SK-N-DZ (cell line): ENCODE data around the gene TMEM184B. TPM values are rescaled to one million over a fixed set of nuclear protein-coding genes. Genes with fewer than 3 reads are reported as not detected.

Source experiments
- DNase-seq: peaks from one replicate; pipeline ENCODE4 v3.0.0-alpha.2; 2015; ENCODE audit warnings: low spot score
- polyA plus RNA-seq, 2 experiments: library from polyadenylated mRNA; depleted of rRNA; stranded (reverse); fragments of >200 nt; gene quantifications; 2 replicates each; pipeline ENCODE4 v1.2.3, GENCODE V29; 2014

The TMEM184B gene
- 19.0 and 26.8 TPM in 2 replicates for polyA plus RNA-seq (2014; cell fraction: cytosol; rRNA removed)
- 14.0 and 27.5 TPM in 2 replicates for polyA plus RNA-seq (2014; cell fraction: nucleus; rRNA removed)

DNA sequence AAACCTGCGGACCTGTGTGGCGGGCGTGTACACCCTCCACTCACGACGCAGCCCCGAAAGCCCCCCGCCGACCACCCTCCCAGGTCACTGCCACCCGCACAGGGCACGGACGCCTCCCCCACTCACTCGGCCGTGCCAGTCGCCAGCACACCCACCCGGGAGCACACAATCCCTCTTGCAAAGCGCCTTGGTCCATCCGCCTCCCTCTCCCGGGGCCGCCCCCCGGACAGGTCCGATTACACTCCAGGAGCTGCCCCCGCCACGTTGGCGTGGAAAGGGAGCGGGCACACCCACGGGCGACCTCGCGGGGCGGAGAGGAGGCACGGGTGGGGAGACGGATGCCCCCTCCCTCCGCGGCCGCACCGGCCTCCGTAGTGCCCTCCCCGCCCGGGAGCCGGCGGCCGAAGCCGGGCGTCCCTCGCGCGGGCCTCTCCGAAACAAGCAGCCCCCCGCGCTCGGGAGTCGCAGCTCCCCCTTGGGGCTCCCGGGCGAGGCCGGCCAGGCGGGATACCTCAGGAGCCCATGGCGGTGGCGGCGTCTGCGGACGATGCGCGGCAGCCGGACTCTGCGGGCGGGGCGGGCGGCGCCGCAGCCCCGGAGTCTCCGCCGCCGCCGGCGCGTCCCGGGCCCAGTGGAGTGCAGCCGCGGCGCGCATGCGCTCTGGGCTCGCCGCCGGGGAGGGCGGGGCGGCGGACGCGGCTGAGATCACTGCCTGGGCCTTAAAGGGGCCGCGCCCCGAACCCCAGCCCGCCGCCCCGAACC is at the start of gene TMEM184B:
TMEM184B (minus strand) TSS at position 638 of the 762 bp plus-strand sequence. CDS start 25,049 bp downstream, outside the sequence.
- peak; percentile 60 for DNase-seq

DNA sequence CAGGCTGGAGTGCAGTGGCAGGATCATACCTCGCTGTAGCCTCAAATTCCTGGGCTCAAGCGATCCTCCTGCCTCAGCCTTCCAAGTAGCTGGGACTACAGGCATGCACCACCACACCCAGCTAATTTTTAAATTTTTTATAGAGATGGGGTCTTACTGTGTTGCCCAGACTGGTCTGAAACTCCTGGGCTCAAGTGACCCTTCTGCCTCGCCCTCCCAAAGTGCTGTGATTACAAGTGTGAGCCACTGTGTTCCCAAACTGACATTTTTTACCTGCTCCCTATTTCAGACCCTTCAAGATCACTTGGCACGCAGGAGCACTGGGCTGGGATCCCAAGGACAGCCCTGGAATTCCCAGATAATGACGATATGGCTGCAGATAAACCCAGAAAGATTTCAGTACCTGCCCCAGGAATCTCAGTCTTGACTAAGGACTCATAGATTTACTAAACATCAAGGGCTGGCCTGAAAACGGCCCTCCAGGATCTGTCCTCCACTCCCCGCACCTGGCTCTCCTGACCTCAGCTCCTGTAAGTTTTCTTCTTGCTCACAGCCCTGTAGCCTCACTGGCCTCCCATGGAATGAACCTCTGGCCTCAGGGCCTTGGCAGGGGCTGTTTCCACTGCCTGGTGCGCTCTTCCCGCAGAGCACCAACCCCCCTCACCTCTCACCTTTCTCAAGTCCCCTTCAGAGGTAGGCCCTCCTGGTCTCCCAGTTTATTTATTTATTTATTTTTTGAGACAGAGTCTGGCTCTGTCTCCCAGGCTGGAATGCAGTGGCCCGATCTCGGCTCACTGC is 48.0 kb upstream of the TMEM184B start:
- DNase-seq, result no peak

DNA sequence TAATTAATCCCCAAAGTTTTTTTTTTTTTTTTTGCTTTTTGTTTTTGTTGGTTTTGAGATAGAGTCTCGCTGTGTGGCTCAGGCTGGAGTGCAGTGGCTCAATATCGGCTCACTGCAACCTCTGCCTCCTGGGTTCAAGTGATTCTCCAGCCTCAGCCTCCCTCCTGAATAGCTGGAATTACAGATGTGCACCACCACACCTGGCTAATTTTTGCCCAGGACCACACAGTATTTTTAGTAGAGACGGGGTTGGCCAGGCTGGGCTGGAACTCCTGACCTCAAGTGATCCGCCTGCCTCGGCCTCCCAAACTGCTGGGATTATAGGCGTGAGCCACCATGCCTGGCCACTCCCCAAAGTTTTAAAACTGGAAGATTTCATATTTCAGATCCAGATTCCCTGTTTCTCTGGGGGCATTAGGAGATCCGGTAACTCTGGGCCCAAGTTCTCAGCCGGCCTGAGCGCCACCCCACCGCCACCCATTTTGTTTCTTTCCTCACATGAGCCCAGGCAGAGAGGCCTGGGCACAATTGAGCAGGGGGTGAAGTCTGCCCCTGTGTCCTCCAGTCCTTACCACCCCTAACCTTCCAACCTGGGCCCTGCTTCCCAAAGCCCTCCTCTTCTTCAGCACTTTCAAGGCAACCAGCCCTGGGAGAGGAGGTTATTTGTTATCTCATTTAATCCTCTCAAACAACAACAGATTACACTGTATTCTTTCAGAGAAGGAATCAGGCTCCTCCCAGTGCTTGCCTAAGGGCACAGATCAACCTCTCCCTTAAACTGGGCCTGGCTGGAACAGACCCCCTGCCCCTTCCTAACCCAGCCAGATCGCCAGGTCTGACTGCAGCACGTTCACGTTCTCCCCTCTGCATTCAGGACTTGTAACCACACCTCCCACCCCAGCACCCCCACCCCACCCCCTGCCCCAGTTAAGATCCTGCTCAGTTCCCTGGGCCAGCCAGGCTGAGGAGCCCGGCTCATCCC is 46.3 kb upstream of the TMEM184B start:
- DNase-seq, result no peak

DNA sequence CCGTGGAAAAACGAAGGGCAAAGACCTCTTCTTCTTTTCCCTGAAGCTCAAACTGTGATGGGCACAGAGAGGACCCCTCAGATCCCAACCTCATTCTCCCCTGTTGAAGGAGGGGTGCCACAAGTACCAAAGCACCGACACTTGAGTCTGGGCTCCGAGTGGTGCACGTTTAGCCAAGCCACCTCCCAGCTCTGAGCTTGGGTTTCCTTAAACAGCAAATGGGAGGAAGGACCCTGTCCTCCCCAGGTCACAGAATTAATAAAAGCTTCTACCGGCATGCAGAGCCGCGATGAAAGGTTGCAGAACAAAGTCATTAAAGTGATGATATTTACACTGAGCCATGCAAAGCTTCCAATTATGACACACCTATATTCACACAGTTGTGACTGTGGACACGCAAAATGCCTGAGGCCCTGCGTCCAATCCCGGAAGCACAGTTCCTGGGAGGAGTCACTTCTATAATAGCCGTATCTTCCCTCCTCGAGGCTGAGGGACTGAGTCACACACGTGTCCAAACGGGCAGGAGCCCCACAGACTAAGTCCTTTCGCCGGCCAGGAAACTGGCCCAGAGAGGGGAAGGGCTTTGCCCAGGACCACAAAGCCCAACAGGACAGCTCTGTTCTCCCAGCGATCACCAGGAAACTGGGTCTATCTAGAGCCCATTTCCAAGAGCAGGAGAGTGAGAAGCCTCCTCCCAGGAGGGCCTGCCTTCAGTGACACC is 45.3 kb upstream of the TMEM184B start:
- peak; percentile 66 for DNase-seq

DNA sequence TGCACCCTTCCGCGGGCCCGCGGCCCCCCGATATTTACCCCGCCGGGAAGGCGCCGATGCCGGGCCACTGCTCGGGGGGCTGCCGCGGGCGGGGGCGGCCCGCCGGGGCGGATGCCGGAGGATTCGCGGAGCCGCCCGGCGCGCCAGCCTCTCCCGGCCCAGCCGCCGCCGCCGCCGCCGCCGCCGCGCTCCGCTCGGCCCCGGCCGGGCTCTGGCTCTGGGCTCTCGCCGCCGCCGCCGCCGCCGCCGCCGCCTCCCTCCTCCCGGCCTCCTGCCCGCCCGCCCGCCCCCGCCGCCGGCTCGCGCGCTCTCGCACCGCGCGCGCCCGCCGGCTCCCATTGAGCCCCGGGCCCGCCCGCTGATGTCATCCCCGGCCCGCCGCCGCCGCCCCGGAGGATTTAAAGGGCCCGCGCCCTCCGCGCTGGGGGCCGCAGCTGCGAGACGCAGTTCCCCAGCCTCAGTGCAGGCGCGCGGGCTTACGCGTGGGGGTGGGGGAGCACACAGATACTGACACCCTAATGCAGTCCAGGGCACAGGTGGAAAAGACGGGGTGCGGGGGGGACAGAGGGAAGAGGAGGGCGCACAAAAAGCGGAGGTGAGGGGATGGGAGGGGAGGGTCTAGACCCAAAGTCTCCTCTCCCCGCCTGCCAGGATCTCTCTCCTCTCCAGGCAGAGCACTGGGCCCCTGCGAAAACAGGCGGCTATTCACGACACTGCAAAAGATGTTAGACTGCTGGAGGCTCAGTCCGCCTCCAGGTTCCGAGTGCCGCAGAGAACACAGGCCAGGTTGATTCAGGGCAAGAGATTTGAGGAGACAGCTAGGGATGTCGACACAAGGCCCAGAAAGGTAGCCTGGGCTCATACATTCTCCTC is 44.5 kb upstream of the TMEM184B start, which contains the start of gene CSNK1E:
CSNK1E (minus strand) TSS at position 312 of the 873 bp plus-strand sequence. CDS start 3,276 bp downstream, outside the sequence.
- DNase-seq, result peak; percentile 62

DNA sequence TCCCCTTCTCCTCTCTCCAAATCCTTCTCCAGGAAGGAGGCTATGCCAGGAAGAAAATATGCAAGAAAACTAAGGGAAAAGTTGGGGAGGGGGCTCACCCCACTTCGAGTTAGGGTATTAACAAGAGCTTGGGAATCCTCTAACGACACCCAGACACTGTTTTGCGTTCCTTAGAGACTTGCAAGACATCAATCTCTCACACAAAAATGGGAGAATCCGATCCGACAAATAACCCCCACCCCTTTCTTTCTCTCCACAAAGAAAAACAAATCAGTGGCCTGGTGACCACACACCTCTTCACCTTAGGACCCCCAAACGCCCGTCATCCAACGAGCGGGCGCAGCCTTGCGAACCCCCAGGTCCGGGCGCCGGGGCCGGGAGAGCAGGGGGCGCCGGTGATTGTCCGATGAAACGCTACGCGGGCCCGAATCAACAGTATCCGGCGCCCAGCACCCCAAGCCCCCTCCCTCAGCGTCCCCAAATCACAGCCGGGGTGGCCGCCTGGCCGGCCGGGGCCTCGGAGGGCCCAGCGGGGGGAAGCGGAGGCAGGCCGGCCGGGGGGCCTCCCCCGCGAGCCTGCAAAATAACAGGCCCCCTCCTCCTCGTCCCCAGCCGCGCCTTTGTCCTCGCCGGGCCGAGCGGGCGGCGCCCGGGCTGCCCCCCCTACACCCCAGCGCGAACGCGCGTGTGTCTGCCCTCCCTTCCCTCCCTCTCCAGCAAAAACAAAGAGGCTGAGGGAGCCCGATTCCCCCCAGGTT is 43.7 kb upstream of the TMEM184B start:
- DNase-seq, result peak; percentile 43

DNA sequence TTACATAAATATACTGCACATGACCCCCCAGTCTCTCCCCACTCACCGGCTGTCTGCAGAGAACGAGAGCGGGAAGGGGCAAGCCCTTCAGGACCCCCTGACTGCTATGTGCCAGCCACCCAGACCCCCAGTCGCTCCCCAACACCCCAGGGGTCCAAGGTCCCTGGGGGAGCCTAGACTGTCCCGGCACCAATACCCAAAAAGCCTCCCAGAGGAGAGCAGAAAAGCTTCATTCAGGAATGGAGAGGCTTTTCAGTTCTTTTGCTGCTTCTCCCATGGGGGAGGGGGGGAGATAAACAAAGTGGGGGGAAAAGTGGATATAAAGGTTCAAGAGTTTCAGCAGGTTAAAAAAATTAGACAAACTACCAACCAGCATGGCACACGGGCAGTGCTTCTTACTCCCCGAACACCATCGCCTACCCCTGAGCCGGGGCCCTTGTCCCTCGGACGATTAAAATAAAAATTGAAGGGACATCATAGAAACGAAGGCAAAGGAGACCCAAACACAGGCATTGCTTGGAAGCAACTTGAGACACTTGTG is 43.1 kb upstream of the TMEM184B start:
- peak; percentile 29 for DNase-seq

DNA sequence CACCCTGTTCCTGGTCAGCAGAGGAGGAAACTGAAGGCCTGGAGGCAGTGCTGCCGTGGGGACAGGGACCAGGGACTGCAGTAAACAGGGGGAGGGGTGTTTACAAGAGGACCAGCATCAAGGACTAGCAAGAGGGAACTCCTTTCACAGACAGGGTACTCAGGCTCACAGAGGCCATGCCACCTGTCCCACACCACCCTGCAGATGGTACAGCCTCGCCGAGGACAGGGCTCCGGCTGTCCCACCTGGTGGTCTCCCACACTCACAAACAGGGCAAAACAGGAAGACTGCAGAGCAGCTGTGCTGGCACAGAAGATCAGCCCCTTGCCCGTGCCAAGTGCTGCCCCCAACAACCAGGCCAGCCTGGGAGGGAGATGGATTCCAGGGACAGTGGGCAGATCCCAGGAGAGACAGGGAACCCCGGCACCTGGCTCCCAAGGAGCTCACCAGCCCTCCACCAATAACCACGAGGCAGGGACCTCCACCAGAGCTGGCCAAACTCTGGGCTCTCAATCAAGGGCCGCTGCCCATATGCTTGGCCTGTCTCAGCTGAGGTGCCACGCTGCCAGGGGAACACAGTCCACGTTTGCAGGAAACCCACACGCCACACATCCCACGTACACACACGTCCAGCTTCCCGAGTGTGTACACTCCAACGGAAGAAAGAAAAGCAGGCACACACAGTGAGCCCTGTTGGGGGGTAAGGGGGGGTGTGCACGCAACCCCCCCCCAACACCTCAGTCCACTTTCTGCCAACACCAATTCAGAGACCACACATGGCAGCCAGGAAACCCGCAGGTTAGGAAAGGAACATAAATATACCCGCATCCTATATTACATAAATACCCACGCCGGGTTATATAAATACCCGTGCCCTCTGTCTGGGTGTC is 42.4 kb upstream of the TMEM184B start:
- no peak for DNase-seq

DNA sequence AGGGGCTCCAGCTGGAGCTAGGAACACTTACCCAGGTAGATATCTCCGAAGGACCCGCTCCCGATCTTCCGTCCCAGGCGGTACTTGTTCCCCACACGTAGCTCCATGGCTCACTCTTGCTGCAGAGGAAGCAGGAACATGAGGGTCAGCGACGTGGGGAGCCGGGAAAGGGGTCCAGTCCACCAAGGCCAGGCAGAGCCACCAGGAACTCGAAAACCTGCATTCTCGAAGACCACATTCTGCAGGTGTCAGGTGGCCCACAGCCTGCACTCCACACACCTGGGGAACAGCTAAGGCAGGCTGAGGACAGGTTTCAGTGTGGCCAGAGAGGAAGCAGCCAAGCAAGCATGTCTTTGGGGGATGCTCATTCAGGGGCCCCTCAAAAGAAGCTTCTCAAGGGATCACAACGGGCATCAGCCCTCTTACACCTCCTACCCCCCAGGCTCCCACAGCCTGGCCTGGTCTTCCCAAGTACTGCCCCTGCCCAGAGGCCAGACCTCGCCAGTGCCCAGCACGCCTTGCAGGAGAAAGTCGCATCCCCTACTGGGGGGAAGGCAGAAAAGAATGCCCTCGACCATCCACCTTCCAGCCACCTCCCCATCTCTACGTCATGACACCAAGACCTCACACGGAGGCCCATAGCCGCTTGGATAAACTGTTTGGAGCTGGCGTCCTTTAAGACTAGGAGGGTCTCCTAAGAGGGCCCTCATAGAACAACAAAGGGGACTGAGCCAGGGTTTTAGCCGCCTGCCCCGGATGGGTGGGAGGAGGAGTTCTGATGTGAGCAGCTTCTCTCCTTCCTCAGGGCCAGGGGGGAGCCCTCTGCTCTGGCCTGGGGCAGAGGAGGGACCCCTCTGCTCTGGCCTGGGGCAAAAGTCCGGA is 41.5 kb upstream of the TMEM184B start:
- no peak for DNase-seq

DNA sequence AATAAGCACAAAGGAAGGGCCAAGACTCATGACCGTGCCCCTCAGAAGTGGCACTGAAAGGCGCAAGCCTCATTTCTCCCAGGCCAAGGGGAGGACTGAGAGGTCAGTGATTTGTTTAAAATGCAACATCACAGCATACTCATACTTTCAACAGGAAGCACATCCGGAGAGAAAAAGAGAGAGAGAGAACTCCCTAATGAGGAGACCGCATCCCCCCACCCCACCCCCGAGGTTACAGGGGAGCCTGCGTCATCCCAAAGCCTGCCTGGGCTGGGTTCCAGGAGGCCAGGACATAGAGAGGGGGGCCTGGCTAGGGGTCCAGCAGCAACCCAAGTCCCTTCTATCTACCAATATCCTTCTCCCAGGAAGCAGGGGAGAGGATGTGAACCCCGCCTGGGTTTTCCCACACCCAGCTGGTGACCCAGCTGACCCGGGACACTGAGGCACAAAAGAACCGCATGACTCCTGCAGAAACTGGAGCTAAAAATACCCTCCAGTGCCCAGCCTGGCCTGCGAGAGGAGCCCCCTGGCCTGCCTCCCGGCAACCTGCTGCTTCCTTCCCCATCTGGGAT is 40.7 kb upstream of the TMEM184B start:
- no peak for DNase-seq

DNA sequence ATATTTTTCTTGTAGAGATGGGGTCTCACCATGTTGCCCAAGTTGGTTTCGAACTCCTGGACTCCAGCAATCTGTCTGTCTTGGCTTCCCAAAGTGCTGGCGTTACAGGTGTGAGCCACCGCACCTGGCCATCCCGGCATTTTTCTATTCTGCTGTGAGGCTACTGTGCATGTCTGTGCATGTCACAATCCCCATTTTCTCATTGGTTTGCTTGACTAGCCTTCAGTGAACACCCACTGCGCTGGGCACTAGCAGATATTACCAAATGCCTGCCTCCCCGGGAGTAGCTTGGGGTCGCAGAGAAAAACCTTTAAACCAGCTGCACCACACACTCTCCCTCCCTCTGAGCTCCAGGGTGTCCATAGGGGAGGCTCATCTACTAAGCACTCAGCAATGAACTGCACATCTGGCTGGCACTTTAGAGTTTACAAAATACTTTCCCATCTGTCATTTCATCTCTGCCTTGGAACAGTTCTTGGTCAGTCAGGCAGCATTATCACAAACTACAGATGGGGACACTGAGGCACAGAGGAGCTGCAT is 39.5 kb upstream of the TMEM184B start:
- DNase-seq, result no peak

DNA sequence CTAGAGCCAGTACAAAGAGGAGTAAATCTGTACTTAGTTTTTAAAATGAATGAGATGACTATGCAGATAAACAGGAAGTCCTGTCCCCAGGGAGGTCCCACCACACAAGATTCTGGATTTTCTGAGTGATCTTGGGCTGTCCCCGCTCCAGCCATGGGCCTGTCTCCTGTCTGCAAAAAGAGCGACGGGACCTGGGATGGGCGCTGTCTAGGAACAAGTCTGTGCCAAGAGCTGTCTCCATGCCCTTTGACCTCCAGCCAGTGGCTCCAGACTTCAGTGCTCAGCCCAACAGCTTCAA is 38.5 kb upstream of the TMEM184B start:
- no peak for DNase-seq

DNA sequence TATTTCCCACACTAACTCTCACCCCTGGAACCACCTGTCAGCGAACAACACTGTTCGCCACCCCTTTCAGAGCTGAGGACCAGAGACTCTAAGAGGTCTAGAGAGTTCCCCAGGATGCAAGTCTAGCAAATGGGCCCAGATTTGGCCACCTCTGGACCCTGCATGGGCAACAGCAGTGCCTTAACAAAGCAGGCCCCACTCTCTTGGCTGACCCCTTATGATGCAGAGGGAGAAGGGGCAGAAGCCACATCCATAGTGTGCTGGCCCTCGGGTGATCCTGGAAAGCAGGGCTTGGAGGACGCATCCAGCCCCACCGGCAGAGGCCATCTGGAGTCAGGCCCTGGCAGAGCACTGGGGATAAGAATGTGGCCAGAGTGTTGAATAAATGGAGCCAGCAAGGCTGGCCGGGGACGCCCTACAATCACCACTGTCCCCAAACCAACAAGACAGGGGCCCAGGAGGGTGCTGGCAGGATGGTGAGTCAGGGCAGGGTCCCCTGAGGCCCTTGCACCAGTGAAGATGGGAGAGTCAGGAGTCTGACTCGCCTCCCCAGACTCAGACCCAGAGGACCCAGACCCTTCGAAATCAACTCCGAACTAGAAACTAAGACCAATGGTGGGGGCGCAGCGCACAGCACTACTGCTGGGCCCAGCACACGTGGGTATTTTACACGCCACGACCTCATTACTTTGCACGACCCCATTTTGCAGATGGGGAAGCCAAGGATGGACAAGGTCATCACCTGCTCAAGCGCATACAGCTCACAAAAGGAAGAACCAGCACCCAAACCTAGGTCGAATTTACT is 37.9 kb upstream of the TMEM184B start:
- DNase-seq, result no peak

DNA sequence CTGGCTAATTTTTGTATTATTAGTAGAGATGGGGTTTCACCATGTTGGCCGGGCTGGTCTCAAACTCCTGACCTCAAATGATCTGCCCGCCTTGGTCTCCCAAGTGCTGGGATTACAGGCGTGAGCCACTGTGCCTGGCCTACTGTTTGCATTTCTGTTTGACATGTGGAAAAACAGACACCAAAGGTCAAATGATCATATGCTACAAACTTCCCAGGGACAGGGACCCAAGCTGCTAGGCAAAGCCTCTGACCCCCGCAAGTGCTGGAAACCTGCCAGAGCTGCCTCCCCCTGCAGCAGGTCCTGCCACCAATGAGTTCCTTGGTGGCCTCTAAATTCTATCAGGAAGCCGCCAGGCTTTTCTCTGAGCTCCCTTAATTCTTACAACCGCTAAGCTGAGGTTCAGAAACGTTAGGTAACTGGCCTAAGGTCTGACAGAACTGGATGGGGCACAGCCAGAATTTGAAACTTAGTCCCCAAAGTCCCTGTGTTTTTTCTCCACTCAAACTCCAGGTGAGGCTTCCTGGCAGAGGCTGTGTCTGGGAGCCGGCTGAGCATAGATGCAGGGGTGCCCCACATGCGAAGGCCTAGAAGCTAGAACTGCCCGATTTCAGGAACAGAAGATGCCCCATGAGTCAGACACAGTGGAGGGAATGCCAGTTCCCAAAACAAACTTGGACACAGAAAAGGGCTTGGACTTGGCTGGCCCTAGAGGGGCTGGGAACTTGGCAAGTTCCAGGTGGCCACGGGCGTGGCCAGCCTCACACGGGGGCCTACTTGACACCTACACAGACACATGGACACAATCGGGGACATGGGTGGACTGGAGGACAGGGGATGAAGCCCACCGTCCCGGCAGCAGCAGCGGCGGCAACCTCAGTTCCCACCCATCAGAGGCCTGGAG is 37.1 kb upstream of the TMEM184B start:
- no peak for DNase-seq
